Ishikawa (cell line): ENCODE data around the gene SUCLG2.

Experiments used
- EGR1 ChIP-seq: IDR thresholded peaks from 2 replicates; pipeline ENCODE4 v1.6.1; 2012
- EP300 ChIP-seq: IDR thresholded peaks from 2 replicates; pipeline ENCODE4 v1.6.1; 2012; ENCODE audit warnings: borderline replicate concordance
- RAD21 ChIP-seq: IDR thresholded peaks from 2 replicates; pipeline ENCODE4 v1.6.1; 2012; ENCODE audit warnings: low read depth
- TCF12 ChIP-seq: IDR thresholded peaks from 2 replicates; pipeline ENCODE4 v1.6.1; 2012; ENCODE audit warnings: low read depth
- TEAD4 ChIP-seq: IDR thresholded peaks from 2 replicates; pipeline ENCODE4 v1.6.1; 2012
- YY1 ChIP-seq: IDR thresholded peaks from 2 replicates; pipeline ENCODE4 v1.6.1; 2012; ENCODE audit warnings: low read depth
- ZBTB7A ChIP-seq: IDR thresholded peaks from 2 replicates; pipeline ENCODE4 v1.6.1; 2012; ENCODE audit warnings: low read depth
- TF ChIP-seq, protein P1 (sequence below): IDR thresholded peaks from 2 replicates; pipeline ENCODE4 v1.6.1; 2012; ENCODE audit warnings: low read depth, mild to moderate bottlenecking

DNA sequence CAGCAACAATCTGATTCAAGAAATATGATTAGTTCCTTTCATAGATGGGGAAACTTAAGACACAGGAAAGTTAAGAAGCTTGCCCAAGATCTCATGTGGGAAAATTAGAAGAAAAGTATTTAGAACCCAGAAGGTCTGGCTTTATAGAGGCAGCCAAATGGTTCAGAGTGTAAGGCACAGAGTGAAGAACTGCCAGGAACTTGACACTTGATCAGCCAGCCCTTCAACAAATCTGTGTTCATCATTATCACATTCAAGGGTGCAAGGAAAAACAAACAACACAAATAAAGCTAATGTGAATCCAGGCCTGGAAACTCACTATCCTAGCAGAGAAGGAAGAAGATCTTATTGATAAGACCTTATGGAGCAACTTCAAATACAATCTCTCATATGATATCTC is 62.4 kb downstream of the SUCLG2 start:
- TF ChIP-seq TEAD4 (no peak), YY1 (no peak), EP300 (no peak), ZBTB7A (no peak), TCF12 (no peak), EGR1 (no peak), RAD21 (no peak)
- TF ChIP-seq, protein P1, sequence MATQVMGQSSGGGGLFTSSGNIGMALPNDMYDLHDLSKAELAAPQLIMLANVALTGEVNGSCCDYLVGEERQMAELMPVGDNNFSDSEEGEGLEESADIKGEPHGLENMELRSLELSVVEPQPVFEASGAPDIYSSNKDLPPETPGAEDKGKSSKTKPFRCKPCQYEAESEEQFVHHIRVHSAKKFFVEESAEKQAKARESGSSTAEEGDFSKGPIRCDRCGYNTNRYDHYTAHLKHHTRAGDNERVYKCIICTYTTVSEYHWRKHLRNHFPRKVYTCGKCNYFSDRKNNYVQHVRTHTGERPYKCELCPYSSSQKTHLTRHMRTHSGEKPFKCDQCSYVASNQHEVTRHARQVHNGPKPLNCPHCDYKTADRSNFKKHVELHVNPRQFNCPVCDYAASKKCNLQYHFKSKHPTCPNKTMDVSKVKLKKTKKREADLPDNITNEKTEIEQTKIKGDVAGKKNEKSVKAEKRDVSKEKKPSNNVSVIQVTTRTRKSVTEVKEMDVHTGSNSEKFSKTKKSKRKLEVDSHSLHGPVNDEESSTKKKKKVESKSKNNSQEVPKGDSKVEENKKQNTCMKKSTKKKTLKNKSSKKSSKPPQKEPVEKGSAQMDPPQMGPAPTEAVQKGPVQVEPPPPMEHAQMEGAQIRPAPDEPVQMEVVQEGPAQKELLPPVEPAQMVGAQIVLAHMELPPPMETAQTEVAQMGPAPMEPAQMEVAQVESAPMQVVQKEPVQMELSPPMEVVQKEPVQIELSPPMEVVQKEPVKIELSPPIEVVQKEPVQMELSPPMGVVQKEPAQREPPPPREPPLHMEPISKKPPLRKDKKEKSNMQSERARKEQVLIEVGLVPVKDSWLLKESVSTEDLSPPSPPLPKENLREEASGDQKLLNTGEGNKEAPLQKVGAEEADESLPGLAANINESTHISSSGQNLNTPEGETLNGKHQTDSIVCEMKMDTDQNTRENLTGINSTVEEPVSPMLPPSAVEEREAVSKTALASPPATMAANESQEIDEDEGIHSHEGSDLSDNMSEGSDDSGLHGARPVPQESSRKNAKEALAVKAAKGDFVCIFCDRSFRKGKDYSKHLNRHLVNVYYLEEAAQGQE = no peak
